ENCODE results near the gene PRDM9.
"Not testable (repeated sequence)": the region's sequence is repeated elsewhere in the genome, so short reads cannot be mapped to it uniquely, and the experiment has no call there.

PRDM9 gene

GRCh38 chr5:23496576-23496975 is 10.8 kb upstream of the PRDM9 start:
- DNase-seq (ENCODE audit: extremely low read depth, low read depth): no peak
- TF ChIP-seq, protein P1, sequence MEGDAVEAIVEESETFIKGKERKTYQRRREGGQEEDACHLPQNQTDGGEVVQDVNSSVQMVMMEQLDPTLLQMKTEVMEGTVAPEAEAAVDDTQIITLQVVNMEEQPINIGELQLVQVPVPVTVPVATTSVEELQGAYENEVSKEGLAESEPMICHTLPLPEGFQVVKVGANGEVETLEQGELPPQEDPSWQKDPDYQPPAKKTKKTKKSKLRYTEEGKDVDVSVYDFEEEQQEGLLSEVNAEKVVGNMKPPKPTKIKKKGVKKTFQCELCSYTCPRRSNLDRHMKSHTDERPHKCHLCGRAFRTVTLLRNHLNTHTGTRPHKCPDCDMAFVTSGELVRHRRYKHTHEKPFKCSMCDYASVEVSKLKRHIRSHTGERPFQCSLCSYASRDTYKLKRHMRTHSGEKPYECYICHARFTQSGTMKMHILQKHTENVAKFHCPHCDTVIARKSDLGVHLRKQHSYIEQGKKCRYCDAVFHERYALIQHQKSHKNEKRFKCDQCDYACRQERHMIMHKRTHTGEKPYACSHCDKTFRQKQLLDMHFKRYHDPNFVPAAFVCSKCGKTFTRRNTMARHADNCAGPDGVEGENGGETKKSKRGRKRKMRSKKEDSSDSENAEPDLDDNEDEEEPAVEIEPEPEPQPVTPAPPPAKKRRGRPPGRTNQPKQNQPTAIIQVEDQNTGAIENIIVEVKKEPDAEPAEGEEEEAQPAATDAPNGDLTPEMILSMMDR (IDR thresholded peaks at IDR 0.05; ENCODE audit: low read depth, low read length): no peak

DNA sequence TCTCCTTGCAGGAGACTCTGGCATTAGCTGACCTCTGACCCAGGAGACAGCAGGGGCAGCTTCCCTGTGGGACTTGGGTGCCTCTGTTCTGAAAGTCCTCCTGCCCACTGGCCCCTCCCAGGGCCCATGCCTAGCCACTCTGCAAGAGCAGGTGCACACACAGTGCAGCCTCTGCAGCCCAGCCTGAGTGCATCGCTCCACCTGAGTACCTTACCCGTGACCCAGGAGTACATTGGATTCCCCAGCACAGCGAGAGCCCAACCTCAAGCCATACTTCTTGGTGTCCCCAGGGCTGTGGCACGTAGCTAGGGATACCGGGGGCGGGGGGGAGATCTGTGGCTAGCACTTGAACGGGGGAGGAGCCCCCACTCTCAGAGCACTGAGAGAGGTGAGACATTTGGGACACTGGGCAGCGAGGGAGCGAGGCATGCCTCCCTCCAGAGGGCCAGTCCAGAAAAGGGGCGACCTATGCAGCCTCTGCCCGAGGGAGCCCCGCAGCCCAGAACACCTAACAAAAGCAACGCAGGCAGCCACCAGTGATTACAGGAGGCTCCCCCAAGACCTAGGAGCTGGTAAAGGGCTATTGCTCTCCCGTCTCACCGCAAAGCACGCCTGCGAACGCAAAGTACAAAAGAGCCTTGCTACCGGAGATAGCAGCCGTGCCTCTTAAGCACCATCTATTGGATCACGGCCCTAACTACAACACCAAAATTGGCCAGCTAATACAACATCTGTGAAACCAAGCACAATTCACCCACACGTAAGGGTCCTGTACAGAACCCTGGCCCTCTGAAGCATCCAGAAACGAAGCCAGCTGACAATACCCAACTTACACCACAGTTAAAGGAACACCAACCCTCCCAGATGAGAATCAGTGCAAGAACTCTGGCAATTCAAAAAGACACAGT is 826 bp upstream of the PRDM9 start:
- TF ChIP-seq, protein P1 (IDR thresholded peaks at IDR 0.05; ENCODE audit: low read depth, low read length): no peak
- DNase-seq (ENCODE audit: extremely low read depth, low read depth): no peak

- DNase-seq (ENCODE audit: extremely low read depth, low read depth): not testable (repeated sequence)
Measured at GRCh38 chr5:23510434-23510833, 3.0 kb downstream of the PRDM9 start.

- TF ChIP-seq, protein P1 (IDR thresholded peaks at IDR 0.05; ENCODE audit: low read depth, low read length): no peak
- no peak for DNase-seq (ENCODE audit: extremely low read depth, low read depth)
Measured at GRCh38 chr5:23522553-23522952, 15.1 kb downstream of the PRDM9 start.

GRCh38 chr5:23523031-23523430 is 15.6 kb downstream of the PRDM9 start:
- TF ChIP-seq, protein P1 (IDR thresholded peaks at IDR 0.05; ENCODE audit: low read depth, low read length): no peak
- DNase-seq (ENCODE audit: extremely low read depth, low read depth): no peak

- no peak for DNase-seq (ENCODE audit: extremely low read depth, low read depth)
- TF ChIP-seq, protein P1 (IDR thresholded peaks at IDR 0.05; ENCODE audit: low read depth, low read length): no peak
Measured at GRCh38 chr5:23523998-23524397, 16.6 kb downstream of the PRDM9 start.

- no peak for DNase-seq (ENCODE audit: extremely low read depth, low read depth)
- TF ChIP-seq, protein P1 (IDR thresholded peaks at IDR 0.05; ENCODE audit: low read depth, low read length): no peak
Measured at GRCh38 chr5:23525751-23526150, 18.3 kb downstream of the PRDM9 start.

DNA sequence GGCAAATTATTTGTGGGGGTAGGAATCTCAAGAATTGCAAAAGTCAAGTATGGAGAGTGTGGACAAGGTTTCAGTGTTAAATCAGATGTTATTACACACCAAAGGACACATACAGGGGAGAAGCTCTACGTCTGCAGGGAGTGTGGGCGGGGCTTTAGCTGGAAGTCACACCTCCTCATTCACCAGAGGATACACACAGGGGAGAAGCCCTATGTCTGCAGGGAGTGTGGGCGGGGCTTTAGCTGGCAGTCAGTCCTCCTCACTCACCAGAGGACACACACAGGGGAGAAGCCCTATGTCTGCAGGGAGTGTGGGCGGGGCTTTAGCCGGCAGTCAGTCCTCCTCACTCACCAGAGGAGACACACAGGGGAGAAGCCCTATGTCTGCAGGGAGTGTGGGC is 19.2 kb downstream of the PRDM9 start:
- not testable (repeated sequence) for DNase-seq (ENCODE audit: extremely low read depth, low read depth)

- DNase-seq (ENCODE audit: extremely low read depth, low read depth): not testable (repeated sequence)
Measured at GRCh38 chr5:23527216-23527920, 20.0 kb downstream of the PRDM9 start.
